ENCODE results near the gene CDIP1. TPM values are rescaled to one million over a fixed set of nuclear protein-coding genes. Genes with fewer than 3 reads are reported as not detected.
A peak's percentile ranks its signal among the peaks of the same experiment; 100 is the strongest.

The CDIP1 gene
- total RNA-seq, 1 donor from 2014 or later = 7.4 TPM

DNA sequence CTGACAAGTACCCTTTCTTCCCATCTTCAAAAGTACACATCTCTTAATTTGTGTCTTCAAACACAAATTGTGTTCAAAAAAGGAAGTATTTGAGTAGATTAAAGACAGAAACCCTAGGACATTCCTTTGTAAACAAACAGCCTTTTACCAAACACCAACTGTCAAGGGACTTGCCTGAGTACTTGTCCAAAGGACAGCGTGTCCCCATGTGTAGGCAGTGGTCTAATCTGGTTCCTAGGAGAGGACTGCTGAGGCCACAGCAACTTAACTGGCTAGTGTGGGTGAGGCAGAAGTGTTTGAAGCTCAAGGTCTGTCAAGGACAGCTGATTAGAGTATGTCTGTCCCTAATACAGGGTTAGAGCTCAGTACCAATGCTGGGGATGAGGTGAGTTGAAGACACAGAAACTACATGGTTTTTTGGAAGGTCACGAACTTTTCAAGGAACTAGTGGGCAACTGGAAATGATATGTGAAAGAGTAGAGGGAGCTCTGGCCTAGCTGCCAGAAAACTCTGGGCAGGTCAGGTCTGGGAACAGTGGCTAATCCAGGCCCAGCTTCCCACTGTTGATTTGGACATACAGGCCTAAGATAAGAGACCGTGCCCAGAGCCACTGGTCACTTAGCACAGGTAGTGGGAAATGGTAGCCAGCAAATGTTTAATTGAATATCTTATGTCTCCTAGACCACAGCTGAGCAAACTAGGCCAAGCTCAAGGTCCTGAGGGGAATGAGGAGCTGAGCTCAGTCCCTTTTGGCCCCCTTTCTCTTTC, 52.3 kb downstream of the CDIP1 start:
- Histone ChIP-seq H3K27me3 (ENCODE audit: control insufficient read depth, insufficient read depth, low read length) (no peaks in the 10 kb centered on the region), H3K36me3 (ENCODE audit: control insufficient read depth, insufficient read depth, low read length) (peaks cover 1% of the 10 kb centered on the region), H3K4me3 (ENCODE audit: low read depth, low read length) (no peak overlapping the region)
- FAIRE-seq (no peak), DNase-seq (ENCODE audit: low read depth) (no peak)
- TF ChIP-seq, protein P1, sequence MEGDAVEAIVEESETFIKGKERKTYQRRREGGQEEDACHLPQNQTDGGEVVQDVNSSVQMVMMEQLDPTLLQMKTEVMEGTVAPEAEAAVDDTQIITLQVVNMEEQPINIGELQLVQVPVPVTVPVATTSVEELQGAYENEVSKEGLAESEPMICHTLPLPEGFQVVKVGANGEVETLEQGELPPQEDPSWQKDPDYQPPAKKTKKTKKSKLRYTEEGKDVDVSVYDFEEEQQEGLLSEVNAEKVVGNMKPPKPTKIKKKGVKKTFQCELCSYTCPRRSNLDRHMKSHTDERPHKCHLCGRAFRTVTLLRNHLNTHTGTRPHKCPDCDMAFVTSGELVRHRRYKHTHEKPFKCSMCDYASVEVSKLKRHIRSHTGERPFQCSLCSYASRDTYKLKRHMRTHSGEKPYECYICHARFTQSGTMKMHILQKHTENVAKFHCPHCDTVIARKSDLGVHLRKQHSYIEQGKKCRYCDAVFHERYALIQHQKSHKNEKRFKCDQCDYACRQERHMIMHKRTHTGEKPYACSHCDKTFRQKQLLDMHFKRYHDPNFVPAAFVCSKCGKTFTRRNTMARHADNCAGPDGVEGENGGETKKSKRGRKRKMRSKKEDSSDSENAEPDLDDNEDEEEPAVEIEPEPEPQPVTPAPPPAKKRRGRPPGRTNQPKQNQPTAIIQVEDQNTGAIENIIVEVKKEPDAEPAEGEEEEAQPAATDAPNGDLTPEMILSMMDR (IDR thresholded peaks at IDR 0.05; ENCODE audit: insufficient read depth, low read length, severe bottlenecking) = no peak

DNA sequence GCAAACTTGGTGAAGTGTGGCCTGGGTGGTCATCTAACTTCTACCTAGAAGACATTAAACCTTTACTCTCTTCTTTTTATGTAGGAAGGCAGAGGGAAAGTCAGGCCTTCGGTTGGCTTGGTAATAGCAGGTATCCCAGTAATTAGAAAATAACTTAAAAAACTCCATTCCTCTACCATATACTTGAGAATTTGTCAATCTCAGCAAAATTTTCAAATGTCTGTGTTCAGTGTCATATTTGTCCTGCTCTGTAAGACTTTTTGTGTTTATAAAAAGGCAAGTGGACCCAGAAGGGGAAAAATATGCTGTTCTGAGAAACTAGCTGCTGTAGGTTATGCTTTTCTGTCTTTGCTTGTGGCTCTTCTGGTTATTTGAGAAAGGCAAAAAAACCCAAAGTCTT, 56.6 kb downstream of the CDIP1 start:
- FAIRE-seq = no peak
- no peak for DNase-seq (ENCODE audit: low read depth)
- Histone ChIP-seq H3K36me3 (ENCODE audit: control insufficient read depth, insufficient read depth, low read length) (no peaks in the 10 kb centered on the region), H3K27me3 (ENCODE audit: control insufficient read depth, insufficient read depth, low read length) (no peaks in the 10 kb centered on the region), H3K4me3 (ENCODE audit: low read depth, low read length) (no peak overlapping the region)
- TF ChIP-seq, protein P1 (IDR thresholded peaks at IDR 0.05; ENCODE audit: insufficient read depth, low read length, severe bottlenecking) = no peak

DNA sequence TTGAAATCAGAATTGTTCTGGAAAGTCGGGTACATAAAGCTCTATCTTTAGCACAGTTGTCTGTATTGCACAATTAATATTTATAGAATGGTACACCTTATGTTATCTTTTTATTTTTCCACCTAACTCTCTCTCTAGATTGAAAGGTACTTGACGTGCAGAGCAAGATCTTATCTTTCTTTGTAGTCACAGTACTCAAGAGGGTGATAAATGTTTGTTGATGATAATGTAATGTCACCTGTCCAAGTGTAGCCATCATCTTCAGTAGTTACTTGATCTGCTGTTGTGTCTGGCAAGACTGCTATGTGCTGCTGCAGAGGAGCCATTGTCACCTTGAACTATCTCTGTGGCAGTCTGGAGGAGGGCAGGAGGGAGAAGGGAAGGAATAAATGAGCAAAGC, 57.0 kb downstream of the CDIP1 start:
- TF ChIP-seq, protein P1 (IDR thresholded peaks at IDR 0.05; ENCODE audit: insufficient read depth, low read length, severe bottlenecking) = no peak
- Histone ChIP-seq H3K4me3 (ENCODE audit: low read depth, low read length) (no peak overlapping the region), H3K36me3 (ENCODE audit: control insufficient read depth, insufficient read depth, low read length) (no peaks in the 10 kb centered on the region), H3K27me3 (ENCODE audit: control insufficient read depth, insufficient read depth, low read length) (no peaks in the 10 kb centered on the region)
- DNase-seq (ENCODE audit: low read depth) (no peak), FAIRE-seq (no peak)

DNA sequence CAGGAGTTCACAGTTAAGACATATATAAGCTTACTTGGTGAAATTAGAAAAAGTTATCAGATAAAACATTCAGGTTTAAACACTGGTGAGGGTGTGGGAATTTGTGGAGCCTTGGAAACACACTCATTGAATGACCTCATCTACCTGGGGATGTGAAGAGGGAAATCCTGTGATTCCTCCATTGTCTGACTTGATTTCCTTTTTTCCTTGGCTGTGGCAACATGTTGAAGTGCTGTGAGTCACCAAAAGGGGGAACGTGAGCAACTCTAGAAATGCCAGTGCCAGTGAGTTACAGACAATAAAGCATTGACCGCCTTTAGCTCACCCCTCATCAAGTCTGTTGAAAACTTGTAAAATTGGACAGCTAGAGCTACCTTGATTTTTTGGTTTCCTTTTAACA, 60.6 kb downstream of the CDIP1 start:
- H3K4me3 ChIP-seq (ENCODE audit: low read depth, low read length) = no peak overlapping the region
- H3K36me3 ChIP-seq (ENCODE audit: control insufficient read depth, insufficient read depth, low read length) = no peaks in the 10 kb centered on the region
- FAIRE-seq = peak; percentile 84
- no peaks in the 10 kb centered on the region for H3K27me3 ChIP-seq (ENCODE audit: control insufficient read depth, insufficient read depth, low read length)
- TF ChIP-seq, protein P1 (IDR thresholded peaks at IDR 0.05; ENCODE audit: insufficient read depth, low read length, severe bottlenecking) = no peak
- peak; percentile 99 for DNase-seq (ENCODE audit: low read depth)

DNA sequence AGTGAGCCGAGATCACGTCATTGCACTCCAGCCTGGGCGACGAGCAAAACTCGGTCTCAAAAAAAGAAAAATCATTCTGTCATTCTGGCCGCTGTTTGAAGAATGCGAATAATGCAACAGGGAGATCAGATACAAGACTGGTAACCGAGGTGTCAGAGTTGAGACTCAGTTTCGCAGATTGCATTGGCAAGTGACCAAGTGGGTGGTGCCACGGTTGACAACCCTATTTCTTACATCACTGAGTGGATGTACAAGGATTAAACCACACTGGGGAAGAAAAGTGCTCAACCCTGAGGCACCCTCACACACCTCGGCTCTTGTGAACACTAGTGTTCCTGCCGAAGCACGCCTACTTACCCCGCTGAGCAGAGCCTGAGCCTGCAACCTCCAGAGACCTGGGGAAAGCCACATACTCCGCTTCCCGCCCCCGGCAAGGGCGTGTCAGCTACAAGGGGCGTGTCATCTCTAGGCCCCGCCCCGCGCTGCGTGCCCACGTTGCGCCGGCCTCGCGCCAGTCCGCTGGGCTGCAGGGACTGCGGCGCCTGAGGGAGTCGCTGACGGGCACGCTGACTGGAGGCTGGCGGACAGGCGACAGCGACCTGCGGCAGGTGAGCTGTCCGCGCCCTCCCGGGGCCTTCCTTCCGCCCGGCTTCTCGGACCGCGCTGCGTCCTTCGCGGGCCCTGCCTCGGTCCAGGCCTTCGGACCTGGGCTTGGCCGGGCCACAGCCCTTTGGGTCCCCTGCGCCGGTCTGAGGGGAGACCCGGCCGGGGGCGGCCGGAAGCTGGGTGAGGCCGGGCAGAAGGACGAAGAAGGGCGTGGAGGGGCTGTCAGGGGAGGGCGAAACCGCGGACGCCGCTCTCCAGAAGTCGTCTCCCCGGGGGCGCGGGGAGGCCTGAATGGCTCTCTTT, 62.4 kb downstream of the CDIP1 start, which contains the start of gene HMOX2:
HMOX2 (plus strand) TSS at position 519 of the 909 bp plus-strand sequence. CDS start 29,127 bp downstream, outside the sequence.
- H3K36me3 ChIP-seq (ENCODE audit: control insufficient read depth, insufficient read depth, low read length) = no peaks in the 10 kb centered on the region
- H3K27me3 ChIP-seq (ENCODE audit: control insufficient read depth, insufficient read depth, low read length) = no peaks in the 10 kb centered on the region
- FAIRE-seq = no peak
- peak within 1 kb of the TSS; percentile 95 for H3K4me3 ChIP-seq (ENCODE audit: low read depth, low read length)
- DNase-seq (ENCODE audit: low read depth) = peak; percentile 81
- TF ChIP-seq, protein P1 (IDR thresholded peaks at IDR 0.05; ENCODE audit: insufficient read depth, low read length, severe bottlenecking) = peak; percentile 53
